ENCODE results near the gene NT5C1B. TPM values are rescaled to one million over a fixed set of nuclear protein-coding genes. Genes with fewer than 3 reads are reported as not detected.

NT5C1B gene
- total RNA-seq, 2 donors from 2014 or later: not detected

- DNase-seq: no peak
- Histone ChIP-seq H3K27ac (ENCODE audit: low read depth, low read length) (no peak overlapping the region), H3K9ac (ENCODE audit: extremely low read depth, low read length, poor library complexity, severe bottlenecking) (no peak overlapping the region), H3K9me3 (ENCODE audit: control insufficient read depth, low read length) (no peaks in the 10 kb centered on the region), H3K36me3 (ENCODE audit: control insufficient read depth, insufficient read depth, low read length) (no peaks in the 10 kb centered on the region), H3K4me3 (ENCODE audit: low read length) (no peak overlapping the region), H3K27me3 (ENCODE audit: control insufficient read depth, insufficient read depth, low read length, poor library complexity, severe bottlenecking) (no peaks in the 10 kb centered on the region), H3K4me1 (ENCODE audit: control insufficient read depth, insufficient read depth, low read length) (no peaks in the 10 kb centered on the region)
- 83 to 96% methylated on average over 1 to 3 of the region's 3 CpGs for WGBS, 2 experiments (ENCODE audit: insufficient coverage in 1 of 2, insufficient read length in 1 of 2)
- H3K27me3 Mint-ChIP-seq (ENCODE audit: insufficient read depth): no peaks in the 10 kb centered on the region
- no peaks in the 10 kb centered on the region for H3K36me3 Mint-ChIP-seq (ENCODE audit: low read depth)
- TF ChIP-seq CTCF (conservative IDR thresholded peaks at IDR 0.05): no peak
- H3K4me3 Mint-ChIP-seq: no peak overlapping the region
- H3K4me1 Mint-ChIP-seq: no peaks in the 10 kb centered on the region
- H3K9me3 Mint-ChIP-seq: peaks cover 2% of the 10 kb centered on the region
- H3K27ac Mint-ChIP-seq: no peak overlapping the region
Measured at GRCh38 chr2:18585526-18585925, 3.8 kb downstream of the NT5C1B start.

GRCh38 chr2:18584608-18584954 is 4.8 kb downstream of the NT5C1B start:
- Histone ChIP-seq H3K4me3 (ENCODE audit: low read length) (no peak overlapping the region), H3K9me3 (ENCODE audit: control insufficient read depth, low read length) (no peaks in the 10 kb centered on the region), H3K27me3 (ENCODE audit: control insufficient read depth, insufficient read depth, low read length, poor library complexity, severe bottlenecking) (no peaks in the 10 kb centered on the region), H3K36me3 (ENCODE audit: control insufficient read depth, insufficient read depth, low read length) (no peaks in the 10 kb centered on the region), H3K9ac (ENCODE audit: extremely low read depth, low read length, poor library complexity, severe bottlenecking) (no peak overlapping the region), H3K27ac (ENCODE audit: low read depth, low read length) (no peak overlapping the region), H3K4me1 (ENCODE audit: control insufficient read depth, insufficient read depth, low read length) (no peaks in the 10 kb centered on the region)
- no peak for DNase-seq
- H3K4me3 Mint-ChIP-seq: no peak overlapping the region
- no peak overlapping the region for H3K27ac Mint-ChIP-seq
- no peak for TF ChIP-seq CTCF (conservative IDR thresholded peaks at IDR 0.05)
- no peaks in the 10 kb centered on the region for H3K36me3 Mint-ChIP-seq (ENCODE audit: low read depth)
- peaks cover 2% of the 10 kb centered on the region for H3K9me3 Mint-ChIP-seq
- 93 to 98% methylated on average over 8 to 32 of the region's 32 CpGs for WGBS, 2 experiments (ENCODE audit: insufficient coverage in 1 of 2, insufficient read length in 1 of 2)
- no peaks in the 10 kb centered on the region for H3K4me1 Mint-ChIP-seq
- H3K27me3 Mint-ChIP-seq (ENCODE audit: insufficient read depth): no peaks in the 10 kb centered on the region

- H3K4me3 Mint-ChIP-seq: no peak overlapping the region
Measured at GRCh38 chr2:18583905-18584607, 5.3 kb downstream of the NT5C1B start.

More at GRCh38 chr2:18583905-18584607, 5.3 kb downstream of the NT5C1B start:
- H3K9me3 ChIP-seq (ENCODE audit: control insufficient read depth, low read length): peaks cover 5% of the 10 kb centered on the region
- Mint-ChIP-seq H3K4me1 (no peaks in the 10 kb centered on the region), H3K27me3 (ENCODE audit: insufficient read depth) (no peaks in the 10 kb centered on the region), H3K36me3 (ENCODE audit: low read depth) (no peaks in the 10 kb centered on the region), H3K9me3 (peaks cover 2% of the 10 kb centered on the region), H3K27ac (no peak overlapping the region)
- DNase-seq: no peak
- no peak overlapping the region for H3K9ac ChIP-seq (ENCODE audit: extremely low read depth, low read length, poor library complexity, severe bottlenecking)
- H3K36me3 ChIP-seq (ENCODE audit: control insufficient read depth, insufficient read depth, low read length): no peaks in the 10 kb centered on the region
- H3K27me3 ChIP-seq (ENCODE audit: control insufficient read depth, insufficient read depth, low read length, poor library complexity, severe bottlenecking): no peaks in the 10 kb centered on the region
- TF ChIP-seq CTCF (conservative IDR thresholded peaks at IDR 0.05): no peak
- H3K4me1 ChIP-seq (ENCODE audit: control insufficient read depth, insufficient read depth, low read length): no peaks in the 10 kb centered on the region
- 94% methylated on average over 21 to 37 of the region's 37 CpGs for WGBS, 2 experiments (ENCODE audit: insufficient coverage in 1 of 2, insufficient read length in 1 of 2)
- H3K4me3 ChIP-seq (ENCODE audit: low read length): no peak overlapping the region
- H3K27ac ChIP-seq (ENCODE audit: low read depth, low read length): no peak overlapping the region
